Panc1 (cell line): Measurements from ENCODE around the gene NSD1. TPM values are rescaled to one million over a fixed set of nuclear protein-coding genes. Genes with fewer than 3 reads are reported as not detected.

ENCODE experiments used
- ATAC-seq: fragments of 200-7000 bp; cut with Tn5 transposase; 2 replicates; pipeline ENCODE4 v1.9.1; 2020; ENCODE audit warnings: mild to moderate bottlenecking, moderate library complexity
- BruUV-seq: library from RNA; stranded (reverse); fragments of 400-500 nt; replicated peaks from 2 replicates; lab custom pipeline; 2021; lab: Mats Ljungman, UMichigan
- CTCF ChIA-PET: fragments of 300-600 bp; sonication (Branson Sonifier 250); formaldehyde crosslinking; loops from one replicate; lab custom pipeline; 2022; ENCODE audit warnings: antibody characterized with exemption; lab: Charles Lee
- POLR2A ChIA-PET: fragments of 300-600 bp; sonication (Branson Sonifier 250); formaldehyde crosslinking; loops from one replicate; lab custom pipeline; 2022; ENCODE audit warnings: antibody characterized with exemption; lab: Charles Lee
- DNase-seq: peaks from one replicate; pipeline ENCODE4 v3.0.0-alpha.2; 2010; ENCODE audit warnings: low read depth, low spot score
- H3K27ac ChIP-seq: 2 replicates; pipeline ENCODE4 v1.5.1; 2011; ENCODE audit warnings: mild to moderate bottlenecking, low read length, inconsistent platforms
- H3K27me3 ChIP-seq: fragments of 200-500 bp; sonication (Bioruptor generic); 2 replicates; pipeline ENCODE4 v1.6.0; 2014; ENCODE audit warnings: low read length, inconsistent platforms; ENCODE audit not compliant: control insufficient read depth, insufficient read depth
- H3K36me3 ChIP-seq: fragments of 200-500 bp; sonication (Bioruptor generic); 2 replicates; pipeline ENCODE4 v1.5.1; 2014; ENCODE audit warnings: inconsistent platforms, mild to moderate bottlenecking, low read length, moderate library complexity; ENCODE audit not compliant: control insufficient read depth, insufficient read depth
- H3K4me1 ChIP-seq: 2 replicates; pipeline ENCODE4 v1.5.1; 2011; ENCODE audit warnings: inconsistent platforms, mild to moderate bottlenecking, low read length, moderate library complexity; ENCODE audit not compliant: control insufficient read depth, insufficient read depth
- H3K4me3 ChIP-seq, 2 experiments: 2 replicates each; pipeline ENCODE4 v1.5.1; 2011 to 2012; ENCODE audit warnings: low read depth in 2 of 2, low read length in 2 of 2, mild to moderate bottlenecking in 2 of 2, inconsistent platforms in 1 of 2, moderate library complexity in 1 of 2
- H3K9me3 ChIP-seq: fragments of 200-500 bp; sonication (Bioruptor generic); 2 replicates; pipeline ENCODE4 v1.5.1; 2014; ENCODE audit warnings: low read depth, mild to moderate bottlenecking, inconsistent platforms, low read length, moderate library complexity; ENCODE audit not compliant: control insufficient read depth, insufficient read depth
- POLR2AphosphoS5 ChIP-seq: IDR thresholded peaks from 2 replicates; pipeline ENCODE4 v1.6.1; 2012; ENCODE audit warnings: mild to moderate bottlenecking, low read depth, low read length, moderate library complexity
- REST ChIP-seq, 2 experiments: IDR thresholded peaks; 2 replicates each; pipeline ENCODE4 v1.6.1; 2011 to 2012; ENCODE audit warnings: low read depth in 2 of 2, control low read depth in 1 of 2, low read length in 1 of 2, mild to moderate bottlenecking in 1 of 2, moderate library complexity in 1 of 2; ENCODE audit not compliant: insufficient read depth in 1 of 2
- SIN3A ChIP-seq: IDR thresholded peaks from 2 replicates; pipeline ENCODE4 v1.6.1; 2012; ENCODE audit warnings: low read depth, mild to moderate bottlenecking, low read length, moderate library complexity, borderline replicate concordance; ENCODE audit not compliant: insufficient read depth
- TCF7L2 ChIP-seq: IDR thresholded peaks from 2 replicates; pipeline ENCODE4 v1.6.1; 2011; ENCODE audit warnings: mild to moderate bottlenecking, low read depth, low read length, inconsistent platforms
- in situ Hi-C: cut with HindIII; loops from 2 replicates; pipeline ENCODE4 v1.10.0; 2016; ENCODE audit warnings: low sequenced_read_pairs, low pct_unique_long_range_greater_than_20kb
- intact Hi-C: fragments of 100-400 bp; cut with micrococcal nuclease; formaldehyde crosslinking; loops from one replicate; pipeline ENCODE4 v1.10.0; 2022; ENCODE audit not compliant: unreplicated experiment
- total RNA-seq: library from RNA; stranded (reverse); gene quantifications from one replicate; pipeline ENCODE4 v1.2.1, GENCODE V29; 2021; ENCODE audit not compliant: unreplicated experiment
- TF ChIP-seq, protein P1 (sequence below): fragments of 450-650 bp; IDR thresholded peaks from 2 replicates; pipeline ENCODE4 v1.5.1; 2017; ENCODE audit warnings: mild to moderate bottlenecking

The NSD1 gene
- total RNA-seq, 1 experiment from 2014 or later: 58.7 TPM

DNA sequence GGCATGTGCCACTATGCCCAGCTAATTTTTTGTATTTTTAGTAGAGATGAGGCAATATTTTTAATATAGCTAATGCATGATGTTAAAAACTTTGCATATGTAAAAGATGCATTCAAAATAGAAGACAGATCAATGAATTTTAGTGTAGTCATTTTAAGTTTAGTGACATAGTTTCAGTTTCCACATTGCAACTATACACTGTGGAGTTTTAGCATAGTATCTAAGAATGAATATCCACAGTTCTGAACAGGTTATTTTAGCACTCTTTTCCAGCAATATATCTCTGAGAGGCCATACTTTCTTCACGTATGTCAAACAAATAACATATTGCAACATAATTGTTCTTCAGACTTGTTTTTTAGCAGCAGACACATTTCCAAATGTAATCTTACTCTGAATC is 130.6 kb downstream of the NSD1 start:
- intact Hi-C loops: no loop called here
- H3K27ac ChIP-seq: no peak overlapping the region
- no peaks in the 10 kb centered on the region for H3K27me3 ChIP-seq
- peaks cover 19% of the 10 kb centered on the region for H3K36me3 ChIP-seq
- no TSS peak for BruUV-seq
- DNase-seq (no peak), ATAC-seq (no peak)
- no peaks in the 10 kb centered on the region for H3K9me3 ChIP-seq
- no peak overlapping the region for H3K4me3 ChIP-seq
- TF ChIP-seq REST (IDR thresholded peaks at IDR 0.05; ENCODE audit: insufficient read depth in 1 of 2, low read depth in 2 of 2, low read length in 1 of 2): no peak
- TF ChIP-seq POLR2AphosphoS5: no peak
- no peak for TF ChIP-seq TCF7L2
- TF ChIP-seq, protein P1, sequence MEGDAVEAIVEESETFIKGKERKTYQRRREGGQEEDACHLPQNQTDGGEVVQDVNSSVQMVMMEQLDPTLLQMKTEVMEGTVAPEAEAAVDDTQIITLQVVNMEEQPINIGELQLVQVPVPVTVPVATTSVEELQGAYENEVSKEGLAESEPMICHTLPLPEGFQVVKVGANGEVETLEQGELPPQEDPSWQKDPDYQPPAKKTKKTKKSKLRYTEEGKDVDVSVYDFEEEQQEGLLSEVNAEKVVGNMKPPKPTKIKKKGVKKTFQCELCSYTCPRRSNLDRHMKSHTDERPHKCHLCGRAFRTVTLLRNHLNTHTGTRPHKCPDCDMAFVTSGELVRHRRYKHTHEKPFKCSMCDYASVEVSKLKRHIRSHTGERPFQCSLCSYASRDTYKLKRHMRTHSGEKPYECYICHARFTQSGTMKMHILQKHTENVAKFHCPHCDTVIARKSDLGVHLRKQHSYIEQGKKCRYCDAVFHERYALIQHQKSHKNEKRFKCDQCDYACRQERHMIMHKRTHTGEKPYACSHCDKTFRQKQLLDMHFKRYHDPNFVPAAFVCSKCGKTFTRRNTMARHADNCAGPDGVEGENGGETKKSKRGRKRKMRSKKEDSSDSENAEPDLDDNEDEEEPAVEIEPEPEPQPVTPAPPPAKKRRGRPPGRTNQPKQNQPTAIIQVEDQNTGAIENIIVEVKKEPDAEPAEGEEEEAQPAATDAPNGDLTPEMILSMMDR: no peak
- TF ChIP-seq SIN3A: no peak
- ChIA-PET CTCF (no interaction called here), POLR2A (no interaction called here)
- in situ Hi-C loops: no loop called here
- no peaks in the 10 kb centered on the region for H3K4me1 ChIP-seq

DNA sequence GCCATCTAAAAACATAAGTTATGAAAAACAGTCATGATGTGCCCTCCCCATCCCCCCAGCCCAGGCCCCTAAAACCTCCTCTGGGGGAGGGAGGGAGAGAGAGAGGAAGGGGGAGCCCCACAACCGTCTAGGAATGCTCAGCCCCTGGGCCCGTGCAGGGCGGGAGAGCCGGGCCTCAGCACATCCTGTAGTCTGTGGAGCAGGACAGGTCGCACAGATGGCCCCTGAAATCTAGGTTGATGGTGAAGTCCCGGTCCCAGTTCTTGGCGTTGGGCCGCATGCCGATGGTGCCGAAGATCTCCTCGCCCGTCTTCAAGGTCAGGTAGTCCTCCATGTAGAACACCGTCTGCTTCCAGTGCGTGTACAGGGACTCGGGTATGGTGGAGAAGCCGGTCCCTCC is 131.8 kb downstream of the NSD1 start:
- H3K4me1 ChIP-seq: no peaks in the 10 kb centered on the region
- DNase-seq: no peak
- H3K36me3 ChIP-seq: peaks cover 25% of the 10 kb centered on the region
- ChIA-PET CTCF (no interaction called here), POLR2A (no interaction called here)
- BruUV-seq: no TSS peak
- no peak for TF ChIP-seq POLR2AphosphoS5
- TF ChIP-seq, protein P1: no peak
- no peak for TF ChIP-seq REST (IDR thresholded peaks at IDR 0.05; ENCODE audit: insufficient read depth in 1 of 2, low read depth in 2 of 2, low read length in 1 of 2)
- TF ChIP-seq SIN3A: no peak
- no peak for TF ChIP-seq TCF7L2
- in situ Hi-C loops: no loop called here
- intact Hi-C loops: no loop called here
- no peaks in the 10 kb centered on the region for H3K27me3 ChIP-seq
- H3K9me3 ChIP-seq: no peaks in the 10 kb centered on the region
- H3K27ac ChIP-seq: no peak overlapping the region
- H3K4me3 ChIP-seq: no peak overlapping the region
- no peak for ATAC-seq
